GM12801 (cell line): ENCODE results near the gene GULP1.

Experiments
- TF ChIP-seq, protein P1 (sequence below): IDR thresholded peaks from one replicate; pipeline ENCODE4 v1.5.1; 2011; ENCODE audit warnings: control low read depth; ENCODE audit not compliant: insufficient read length; ENCODE audit errors: extremely low read depth

The GULP1 gene

GRCh38 chr2:188380280-188380679 lies 88.6 kb downstream of the GULP1 start:
- TF ChIP-seq, protein P1, sequence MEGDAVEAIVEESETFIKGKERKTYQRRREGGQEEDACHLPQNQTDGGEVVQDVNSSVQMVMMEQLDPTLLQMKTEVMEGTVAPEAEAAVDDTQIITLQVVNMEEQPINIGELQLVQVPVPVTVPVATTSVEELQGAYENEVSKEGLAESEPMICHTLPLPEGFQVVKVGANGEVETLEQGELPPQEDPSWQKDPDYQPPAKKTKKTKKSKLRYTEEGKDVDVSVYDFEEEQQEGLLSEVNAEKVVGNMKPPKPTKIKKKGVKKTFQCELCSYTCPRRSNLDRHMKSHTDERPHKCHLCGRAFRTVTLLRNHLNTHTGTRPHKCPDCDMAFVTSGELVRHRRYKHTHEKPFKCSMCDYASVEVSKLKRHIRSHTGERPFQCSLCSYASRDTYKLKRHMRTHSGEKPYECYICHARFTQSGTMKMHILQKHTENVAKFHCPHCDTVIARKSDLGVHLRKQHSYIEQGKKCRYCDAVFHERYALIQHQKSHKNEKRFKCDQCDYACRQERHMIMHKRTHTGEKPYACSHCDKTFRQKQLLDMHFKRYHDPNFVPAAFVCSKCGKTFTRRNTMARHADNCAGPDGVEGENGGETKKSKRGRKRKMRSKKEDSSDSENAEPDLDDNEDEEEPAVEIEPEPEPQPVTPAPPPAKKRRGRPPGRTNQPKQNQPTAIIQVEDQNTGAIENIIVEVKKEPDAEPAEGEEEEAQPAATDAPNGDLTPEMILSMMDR = no peak

DNA sequence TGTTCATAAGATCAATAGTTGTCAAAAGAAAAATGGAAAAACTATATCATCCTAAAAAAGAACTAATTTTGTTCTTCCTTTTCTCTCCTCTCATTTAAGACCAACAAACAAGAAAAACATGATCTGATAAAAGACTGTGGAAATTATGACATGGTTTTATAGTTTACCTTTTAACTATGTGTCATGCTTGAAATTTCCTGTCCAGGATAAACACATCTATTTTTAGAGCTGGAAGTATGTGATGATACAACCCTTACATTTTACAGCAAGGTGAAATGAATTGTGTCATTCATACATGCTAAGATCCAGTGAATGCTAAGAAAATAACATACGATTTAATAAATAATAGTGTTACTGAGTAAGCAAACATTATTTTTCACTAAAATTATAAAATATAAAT lies 89.9 kb downstream of the GULP1 start:
- TF ChIP-seq, protein P1 = no peak

- TF ChIP-seq, protein P1 = no peak
These were observed 90.4 kb downstream of the GULP1 start for GRCh38 chr2:188382107-188382506.

GRCh38 chr2:188383158-188383557 lies 91.5 kb downstream of the GULP1 start:
- TF ChIP-seq, protein P1 = no peak

DNA sequence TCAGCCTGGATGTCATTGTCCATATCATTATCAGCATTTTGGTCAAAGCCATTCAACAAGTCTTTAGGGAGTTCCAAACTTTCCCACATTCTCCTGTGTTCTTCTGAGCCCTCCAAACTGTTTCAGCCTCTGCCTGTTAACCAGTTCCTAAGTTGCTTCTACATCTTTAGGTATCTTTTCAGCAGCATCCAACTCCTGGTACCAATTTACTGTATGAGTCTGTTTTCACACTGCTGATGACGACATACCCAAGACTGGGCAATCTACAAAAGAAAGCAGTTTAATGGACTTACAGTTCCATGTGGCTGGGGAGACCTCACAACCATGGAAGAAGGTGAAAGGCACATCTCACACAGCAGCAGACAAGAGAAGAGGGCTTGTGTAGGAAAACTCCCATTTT lies 94.2 kb downstream of the GULP1 start:
- TF ChIP-seq, protein P1 = no peak

- TF ChIP-seq, protein P1 = no peak
These were observed 97.2 kb downstream of the GULP1 start for GRCh38 chr2:188388831-188389230.

- TF ChIP-seq, protein P1 = no peak
These were observed 99.7 kb downstream of the GULP1 start for GRCh38 chr2:188391354-188391753.
